Aorta (tissue), 5 donors: ENCODE data around the gene AIF1. TPM values are rescaled to one million over a fixed set of nuclear protein-coding genes. Genes with fewer than 3 reads are reported as not detected.

Experiments
- ATAC-seq: fragments of 200-7000 bp; cut with Tn5 transposase; one replicate; pipeline ENCODE4 v1.9.1; 2022; ENCODE audit warnings: moderate library complexity; ENCODE audit not compliant: low FRiP score
- DNase-seq, 2 donors: peaks; one replicate each; pipeline ENCODE4 v3.0.0-alpha.2; 2020
- H3K27ac ChIP-seq, 2 donors: one replicate each; pipeline ENCODE4 v1.5.1; 2013; ENCODE audit warnings: low read length in 2 of 2, mild to moderate bottlenecking in 2 of 2, moderate library complexity in 2 of 2, control low read depth in 1 of 2, inconsistent platforms in 1 of 2, low read depth in 1 of 2
- H3K27me3 ChIP-seq, 2 donors: one replicate each; pipeline ENCODE4 v1.6.1; 2013; ENCODE audit warnings: control low read depth in 1 of 2, low read length in 1 of 2, mild to moderate bottlenecking in 1 of 2, moderate library complexity in 1 of 2; ENCODE audit not compliant: insufficient read depth in 2 of 2, control insufficient read depth in 1 of 2
- H3K36me3 ChIP-seq, 2 donors: one replicate each; pipeline ENCODE4 v1.6.1; 2013; ENCODE audit warnings: control low read depth in 1 of 2, low read length in 1 of 2, mild to moderate bottlenecking in 1 of 2; ENCODE audit not compliant: insufficient read depth in 2 of 2, control insufficient read depth in 1 of 2
- H3K4me1 ChIP-seq, 2 donors: one replicate each; pipeline ENCODE4 v1.6.1; 2013; ENCODE audit warnings: low read length in 2 of 2, control low read depth in 1 of 2, mild to moderate bottlenecking in 1 of 2, moderate library complexity in 1 of 2; ENCODE audit not compliant: insufficient read depth in 2 of 2, control insufficient read depth in 1 of 2
- H3K4me3 ChIP-seq, 2 donors: one replicate each; pipeline ENCODE4 v1.5.1; 2013; ENCODE audit warnings: low read length in 2 of 2, control low read depth in 1 of 2, mild to moderate bottlenecking in 1 of 2
- H3K9me3 ChIP-seq: one replicate; pipeline ENCODE4 v1.6.1; 2013; ENCODE audit warnings: mild to moderate bottlenecking, low read length; ENCODE audit not compliant: control insufficient read depth
- WGBS, 2 donors: extraction: QIAGEN DNeasy Blood & Tissue Kit; methylation state at CpG; one replicate each; pipeline ENCODE4 v1.1.7; 2013; 5-methylcytosine and 5-hydroxymethylcytosine counted together
- intact Hi-C, 2 donors: fragments of 100-400 bp; cut with DNase I; formaldehyde crosslinking; loops; one replicate each; pipeline versions ENCODE4 v1.14.2 to v1.15.0; 2022
- polyA plus RNA-seq, 2 donors: library from polyadenylated mRNA; stranded (reverse); fragments of 200-250 nt; gene quantifications; one replicate each; pipeline ENCODE4 v1.2.3, GENCODE V29; 2013
- total RNA-seq, 2 donors: library from RNA; stranded (reverse); fragmentation: NEBNext Ultra II Directional; extraction: Animal tissue kit (Norgen Biotek cat#: 25700); gene quantifications; one replicate each; pipeline ENCODE4 v1.2.1, GENCODE V29; 2021
- donor health status: healthy with polysubstance abuse.
- donor health status: Bipolar disorder and iron deficiency.
- donor health status: DM: no; HTN: no; CAD: no.
- donor health status: DM: no; HTN: no; CAD: no.
- donor health status: DM: yes; HTN: yes; CAD: no.

AIF1 gene
- total and polyA plus RNA-seq, 4 donors = 32.6 to 166 (median 53.3) TPM

DNA sequence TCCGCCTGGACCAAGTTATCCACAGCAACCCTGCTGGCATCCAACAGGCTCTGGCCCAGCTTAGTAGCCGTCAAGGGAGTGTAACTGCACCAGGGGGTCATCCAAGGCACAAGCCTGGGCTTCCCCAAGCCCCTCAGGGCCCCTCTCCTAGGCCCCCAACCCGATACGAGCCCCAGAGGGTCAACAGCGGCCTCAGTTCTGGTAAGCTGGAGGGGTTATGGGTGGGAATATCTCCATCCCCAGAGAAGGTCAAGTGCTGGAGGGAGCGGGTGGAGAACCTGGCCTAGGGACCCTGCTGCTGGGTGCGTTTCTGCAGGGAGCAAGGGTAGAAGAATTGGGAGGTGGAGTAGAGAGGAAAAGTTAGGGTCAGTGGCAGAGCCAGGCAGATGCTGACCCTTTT, 18.4 kb downstream of the AIF1 start:
- 78 to 88% methylated on average over 7 of the region's 7 CpGs for WGBS, 2 donors
- H3K4me1 ChIP-seq = no peaks in the 10 kb centered on the region
- no peak overlapping the region for H3K4me3 ChIP-seq
- no peaks in the 10 kb centered on the region for H3K27me3 ChIP-seq
- no peak for DNase-seq
- H3K36me3 ChIP-seq = peaks cover 10 to 17% of the 10 kb centered on the region in 2 donors
- intact Hi-C loops = no loop called here
- no peaks in the 10 kb centered on the region for H3K9me3 ChIP-seq
- H3K27ac ChIP-seq = no peak overlapping the region
- ATAC-seq = no peak

DNA sequence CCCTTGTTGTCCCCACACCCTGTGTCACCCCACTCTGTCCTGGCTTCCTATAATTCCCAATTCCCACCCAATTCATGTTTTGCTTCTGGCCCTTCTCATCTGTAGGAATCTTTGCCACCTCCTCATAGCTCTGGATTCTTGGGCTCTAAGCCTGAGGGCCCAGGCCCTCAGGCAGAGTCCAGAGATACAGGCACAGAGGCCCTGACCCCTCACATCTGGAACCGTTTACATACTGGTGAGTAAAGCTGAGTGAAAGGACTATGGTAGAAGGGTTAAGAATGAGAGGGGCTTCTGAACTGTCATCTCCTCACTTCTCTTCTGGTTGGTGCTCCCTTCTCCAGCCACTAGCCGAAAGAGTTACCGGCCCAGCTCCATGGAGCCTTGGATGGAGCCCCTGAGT, 19.1 kb downstream of the AIF1 start:
- peaks cover 10 to 17% of the 10 kb centered on the region in 2 donors for H3K36me3 ChIP-seq
- intact Hi-C loops = no loop called here
- WGBS, 2 donors = 73 to 82% methylated on average over 3 of the region's 3 CpGs

DNA sequence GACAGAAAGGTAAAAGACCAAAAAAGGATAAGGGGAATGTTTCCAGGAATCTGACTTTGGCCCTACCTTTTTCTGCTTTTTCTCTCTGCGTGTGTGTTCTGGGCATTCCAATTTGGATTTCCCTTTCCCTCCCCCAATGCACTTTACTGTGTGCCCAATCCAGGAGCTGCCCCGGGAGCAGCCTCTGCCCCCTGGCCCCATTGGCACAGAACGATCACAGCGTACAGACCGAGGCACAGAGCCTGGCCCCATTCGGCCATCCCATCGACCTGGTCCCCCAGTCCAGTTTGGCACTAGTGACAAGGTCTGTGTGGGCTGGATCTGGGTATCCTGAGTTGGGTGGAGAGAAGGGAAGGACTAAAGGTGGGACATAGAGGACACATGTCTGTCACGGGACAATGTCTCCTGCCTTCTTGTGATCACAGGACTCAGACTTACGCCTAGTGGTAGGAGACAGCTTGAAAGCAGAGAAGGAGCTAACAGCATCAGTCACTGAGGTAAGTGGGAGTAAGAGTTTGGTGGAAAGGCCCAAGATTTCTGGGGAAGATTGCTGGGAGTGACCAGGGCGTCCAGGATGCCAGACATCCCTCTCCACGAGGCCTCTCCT, 20.0 kb downstream of the AIF1 start:
- WGBS, 2 donors = 72 to 78% methylated on average over 11 of the region's 11 CpGs
- no peaks in the 10 kb centered on the region for H3K27me3 ChIP-seq
- no peak for DNase-seq
- no peak overlapping the region for H3K4me3 ChIP-seq
- peaks cover 11 to 12% of the 10 kb centered on the region in 2 donors for H3K36me3 ChIP-seq
- no peaks in the 10 kb centered on the region for H3K4me1 ChIP-seq
- H3K27ac ChIP-seq = no peak overlapping the region
- intact Hi-C loops = no loop called here
- no peaks in the 10 kb centered on the region for H3K9me3 ChIP-seq
- ATAC-seq = no peak

More for the DNA sequence above, 19.1 kb downstream of the AIF1 start:
- Histone ChIP-seq H3K27me3 (no peaks in the 10 kb centered on the region), H3K9me3 (no peaks in the 10 kb centered on the region), H3K4me1 (no peaks in the 10 kb centered on the region), H3K27ac (no peak overlapping the region), H3K4me3 (no peak overlapping the region)
- no peak for ATAC-seq
- DNase-seq = no peak

DNA sequence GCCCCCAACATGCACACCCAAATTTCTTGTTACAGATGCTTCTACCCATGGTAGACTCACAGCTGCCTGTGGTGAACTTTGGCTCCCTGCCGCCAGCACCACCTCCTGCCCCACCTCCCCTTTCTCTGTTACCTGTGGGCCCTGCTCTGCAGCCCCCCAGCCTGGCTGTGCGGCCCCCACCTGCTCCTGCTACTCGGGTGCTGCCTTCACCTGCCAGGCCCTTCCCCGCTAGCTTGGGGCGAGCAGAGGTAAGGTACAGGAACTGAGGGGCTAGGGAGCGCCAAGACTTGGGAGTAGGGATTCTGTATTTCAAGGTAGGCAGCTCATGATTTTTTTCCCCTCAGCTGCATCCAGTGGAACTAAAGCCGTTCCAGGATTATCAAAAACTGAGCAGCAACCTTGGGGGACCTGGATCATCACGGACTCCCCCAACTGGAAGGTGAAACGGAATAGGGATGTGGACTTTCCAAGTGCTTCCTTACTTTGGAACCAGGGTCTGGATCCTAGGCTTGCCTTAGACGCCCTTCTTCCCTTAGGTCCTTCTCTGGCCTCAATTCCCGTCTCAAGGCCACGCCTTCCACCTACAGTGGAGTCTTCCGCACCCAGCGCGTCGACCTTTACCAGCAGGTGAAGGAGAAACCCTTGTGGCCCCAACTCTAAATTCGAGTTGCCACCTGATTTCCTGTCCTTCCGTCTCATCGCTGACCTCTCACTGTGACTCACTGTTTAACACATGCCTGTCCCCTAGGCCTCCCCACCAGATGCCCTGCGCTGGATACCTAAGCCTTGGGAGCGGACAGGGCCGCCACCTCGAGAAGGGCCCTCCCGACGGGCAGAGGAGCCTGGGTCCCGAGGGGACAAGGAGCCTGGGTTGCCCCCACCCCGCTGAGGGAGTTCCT, 21.9 kb downstream of the AIF1 start:
- Histone ChIP-seq H3K9me3 (no peaks in the 10 kb centered on the region), H3K4me1 (no peaks in the 10 kb centered on the region), H3K36me3 (peaks cover 4 to 19% of the 10 kb centered on the region in 2 donors), H3K27ac (no peak overlapping the region), H3K27me3 (no peaks in the 10 kb centered on the region), H3K4me3 (no peak overlapping the region)
- intact Hi-C loops = no loop called here
- ATAC-seq = no peak
- no peak for DNase-seq
- 73 to 77% methylated on average over 27 of the region's 27 CpGs for WGBS, 2 donors

DNA sequence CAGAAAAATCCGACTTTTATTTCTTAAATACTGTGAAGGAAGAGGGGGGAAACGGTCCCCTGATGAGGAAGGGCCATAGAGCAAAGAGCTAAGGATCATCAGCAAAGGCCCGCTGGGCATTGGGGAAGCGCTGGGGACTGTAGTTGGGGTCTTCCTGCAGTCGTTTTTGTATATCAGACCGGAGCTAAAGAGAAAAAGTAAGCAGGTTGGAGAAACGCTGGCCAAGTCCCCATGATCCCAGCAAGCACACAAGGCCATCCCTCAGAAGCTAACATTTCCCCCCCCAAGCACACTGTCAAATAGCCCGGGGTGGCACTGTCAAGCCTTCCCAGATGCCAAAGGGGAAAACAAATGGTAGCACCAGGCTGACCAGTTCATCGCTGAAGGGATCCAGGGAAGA, 24.0 kb downstream of the AIF1 start:
- ATAC-seq (no peak), DNase-seq (no peak)
- WGBS, 2 donors = 73 to 75% methylated on average over 9 of the region's 9 CpGs
- Histone ChIP-seq H3K36me3 (peaks cover 4 to 23% of the 10 kb centered on the region in 2 donors), H3K27me3 (no peaks in the 10 kb centered on the region), H3K9me3 (no peaks in the 10 kb centered on the region), H3K27ac (no peak overlapping the region), H3K4me3 (no peak overlapping the region), H3K4me1 (no peaks in the 10 kb centered on the region)
- intact Hi-C loops = no loop called here

DNA sequence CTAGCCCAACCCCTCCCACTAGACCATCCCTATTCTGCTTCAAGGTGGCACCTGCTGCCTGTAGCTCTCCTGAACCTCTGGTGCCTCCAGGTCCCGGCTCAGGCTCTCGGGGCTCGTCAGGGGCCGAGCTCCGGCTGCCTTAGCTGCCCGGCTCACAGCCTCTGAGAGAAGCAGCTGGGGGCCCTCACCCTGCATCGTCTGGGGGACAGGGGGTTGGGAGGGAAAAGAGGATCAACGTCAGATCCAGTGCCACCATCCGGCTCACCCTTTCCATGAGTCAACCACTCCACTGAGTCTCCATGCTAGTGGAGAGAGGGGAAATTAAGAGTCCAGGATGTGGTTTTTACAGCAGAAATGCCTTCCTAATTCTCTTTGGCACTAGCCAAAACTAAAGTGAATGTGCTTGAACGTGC, 24.4 kb downstream of the AIF1 start:
- Histone ChIP-seq H3K27ac (no peak overlapping the region), H3K9me3 (no peaks in the 10 kb centered on the region), H3K4me1 (no peaks in the 10 kb centered on the region), H3K27me3 (no peaks in the 10 kb centered on the region), H3K36me3 (peaks cover 6 to 24% of the 10 kb centered on the region in 2 donors), H3K4me3 (no peak overlapping the region)
- intact Hi-C loops = no loop called here
- ATAC-seq (no peak), DNase-seq (no peak)
- 65 to 71% methylated on average over 10 of the region's 10 CpGs for WGBS, 2 donors

DNA sequence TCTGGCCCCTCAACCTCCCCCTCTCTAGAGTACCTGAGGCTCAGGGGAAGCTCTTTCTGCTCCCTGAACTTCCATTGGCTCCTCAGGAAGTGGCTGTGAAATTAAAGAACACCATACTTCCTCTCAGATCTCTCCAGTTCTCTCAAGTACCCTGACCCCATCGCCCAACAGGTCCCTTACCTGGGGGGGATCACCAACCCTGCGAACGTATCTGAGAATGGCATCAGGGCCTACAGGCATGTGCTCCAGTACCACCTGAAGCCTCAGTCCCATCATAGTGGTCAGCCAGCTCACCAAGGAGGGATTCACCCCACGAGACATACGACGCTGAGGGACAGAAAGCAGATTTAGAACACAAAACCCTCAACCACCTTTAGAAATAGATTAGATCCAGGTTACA, 25.6 kb downstream of the AIF1 start:
- no peak overlapping the region for H3K27ac ChIP-seq
- DNase-seq (no peak), ATAC-seq (no peak)
- no peaks in the 10 kb centered on the region for H3K27me3 ChIP-seq
- H3K4me1 ChIP-seq = no peaks in the 10 kb centered on the region
- H3K9me3 ChIP-seq = no peaks in the 10 kb centered on the region
- WGBS, 2 donors = 92 to 93% methylated on average over 6 of the region's 6 CpGs
- H3K4me3 ChIP-seq = no peak overlapping the region
- intact Hi-C loops = no loop called here
- H3K36me3 ChIP-seq = peaks cover 4 to 30% of the 10 kb centered on the region in 2 donors

DNA sequence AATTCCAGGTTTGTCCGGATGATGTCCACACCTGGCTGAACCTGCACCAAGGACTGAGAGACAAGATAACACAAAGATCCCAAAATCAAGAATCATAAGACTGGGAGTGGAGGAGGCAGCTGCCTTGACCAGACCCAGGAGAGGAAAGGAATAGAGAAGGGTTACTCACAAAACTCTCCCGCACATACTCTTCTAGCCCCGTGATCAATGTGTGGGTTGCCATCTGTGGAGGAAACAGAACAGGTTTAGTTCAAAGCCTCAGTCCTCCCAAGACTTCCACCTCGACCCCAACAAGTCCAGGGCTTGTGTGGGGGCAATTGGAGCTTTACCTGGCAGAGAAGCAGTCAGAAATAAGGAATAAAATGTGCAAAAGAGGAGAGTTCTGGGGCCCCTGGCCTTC, 26.3 kb downstream of the AIF1 start:
- Histone ChIP-seq H3K4me1 (no peaks in the 10 kb centered on the region), H3K27ac (no peak overlapping the region), H3K36me3 (peaks cover 4 to 30% of the 10 kb centered on the region in 2 donors), H3K9me3 (no peaks in the 10 kb centered on the region), H3K27me3 (no peaks in the 10 kb centered on the region), H3K4me3 (no peak overlapping the region)
- WGBS, 2 donors = 87 to 92% methylated on average over 4 of the region's 4 CpGs
- intact Hi-C loops = no loop called here
- DNase-seq (no peak), ATAC-seq (no peak)
